ENCODE measurements around the gene SNRNP40.

SNRNP40 gene

GRCh38 chr1:31230378-31230777 is 66.2 kb downstream of the SNRNP40 start:
- DNase-seq (ENCODE audit: low read depth), result no peak

DNA sequence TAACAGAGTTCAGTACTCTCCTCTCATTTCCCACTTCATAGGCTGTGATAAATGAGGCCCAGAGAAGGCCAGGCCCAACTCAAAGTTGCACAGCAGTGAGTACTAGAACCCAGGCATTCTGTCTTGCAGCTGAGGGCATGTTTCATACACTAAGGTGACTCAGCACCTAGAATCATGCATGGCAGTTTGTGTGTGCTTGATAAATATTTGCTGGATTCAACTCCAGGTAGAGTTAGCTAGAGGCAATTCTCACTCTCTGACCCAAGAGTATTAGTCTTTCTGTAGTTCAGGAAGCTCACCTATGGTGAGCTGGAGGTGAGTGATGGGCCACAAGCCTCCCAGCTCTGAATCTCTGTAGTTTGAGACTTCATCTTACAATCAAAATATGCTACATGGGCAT is 67.6 kb downstream of the SNRNP40 start:
- DNase-seq (ENCODE audit: low read depth), result no peak

GRCh38 chr1:31227891-31228568 is 68.6 kb downstream of the SNRNP40 start:
- DNase-seq (ENCODE audit: low read depth), result no peak

GRCh38 chr1:31224068-31224467 is 72.5 kb downstream of the SNRNP40 start:
- no peak for DNase-seq (ENCODE audit: low read depth)

DNA sequence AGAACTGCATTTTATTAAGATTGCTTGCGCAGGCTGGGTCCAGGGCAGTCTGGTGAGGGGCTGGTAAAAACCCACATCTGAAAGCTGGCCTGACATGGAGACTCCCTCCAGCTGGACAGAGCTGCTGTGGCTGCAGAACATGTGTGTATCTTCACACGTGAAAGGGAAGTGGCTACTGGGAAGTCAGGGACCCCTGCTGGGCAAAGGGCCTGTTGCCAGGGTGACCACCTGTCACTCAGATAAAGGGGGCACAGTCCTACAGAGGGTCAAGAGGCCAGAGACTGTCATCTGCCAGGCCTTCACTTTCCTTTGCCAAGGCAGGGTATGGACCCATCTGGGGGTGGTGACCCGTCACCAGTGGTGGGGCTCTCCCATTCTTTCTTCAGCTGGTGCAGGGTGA is 74.4 kb downstream of the SNRNP40 start:
- no peak for DNase-seq (ENCODE audit: low read depth)

GRCh38 chr1:31221072-31221471 is 75.5 kb downstream of the SNRNP40 start:
- no peak for DNase-seq (ENCODE audit: low read depth)

DNA sequence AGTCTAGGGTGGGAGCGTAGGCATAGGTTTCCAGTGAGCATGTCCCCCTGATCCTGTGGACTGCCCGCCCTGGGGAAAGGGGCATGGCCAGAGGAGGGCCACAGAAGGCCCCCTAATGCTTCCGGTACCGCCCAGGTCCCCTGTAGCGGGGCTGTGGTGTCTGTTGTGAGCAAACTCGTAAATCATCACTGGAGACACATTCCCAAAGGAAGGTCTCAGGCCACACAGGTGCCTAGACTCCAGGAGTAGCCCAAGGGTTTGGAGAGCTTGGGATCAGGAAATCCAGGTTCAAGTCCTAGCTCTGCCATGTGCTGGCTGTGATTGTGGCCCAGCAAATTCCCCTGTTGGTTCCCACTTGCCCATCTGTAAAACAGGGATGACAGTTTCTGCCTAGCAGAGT is 77.1 kb downstream of the SNRNP40 start:
- no peak for DNase-seq (ENCODE audit: low read depth)

GRCh38 chr1:31218705-31219104 is 77.9 kb downstream of the SNRNP40 start:
- no peak for DNase-seq (ENCODE audit: low read depth)

GRCh38 chr1:31216016-31216415 is 80.6 kb downstream of the SNRNP40 start:
- no peak for DNase-seq (ENCODE audit: low read depth)

DNA sequence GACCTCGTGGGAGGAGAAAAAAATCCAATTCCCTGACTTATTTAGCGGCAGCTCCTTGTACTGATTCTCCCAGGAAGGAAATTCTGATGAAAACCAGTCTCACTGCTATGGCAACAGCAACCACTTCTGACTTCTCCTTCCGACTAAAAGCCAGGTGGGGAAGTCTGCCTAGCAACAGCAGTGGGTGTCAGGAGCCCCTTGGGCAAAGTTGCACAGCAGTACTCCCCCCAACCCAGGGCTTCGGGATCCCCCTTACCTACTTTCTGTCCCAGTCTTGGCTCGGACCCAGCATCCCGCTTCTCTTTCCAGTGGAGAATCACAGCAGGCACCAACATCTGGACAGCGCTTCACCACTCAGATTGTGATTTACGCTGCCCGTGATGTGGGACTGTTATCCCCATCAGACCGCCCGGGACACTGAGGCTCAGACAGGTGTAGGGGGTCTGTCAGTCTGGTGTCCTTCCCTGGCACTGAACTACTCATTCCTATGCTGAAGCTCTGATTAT is 81.5 kb downstream of the SNRNP40 start:
- DNase-seq (ENCODE audit: low read depth), result no peak

DNA sequence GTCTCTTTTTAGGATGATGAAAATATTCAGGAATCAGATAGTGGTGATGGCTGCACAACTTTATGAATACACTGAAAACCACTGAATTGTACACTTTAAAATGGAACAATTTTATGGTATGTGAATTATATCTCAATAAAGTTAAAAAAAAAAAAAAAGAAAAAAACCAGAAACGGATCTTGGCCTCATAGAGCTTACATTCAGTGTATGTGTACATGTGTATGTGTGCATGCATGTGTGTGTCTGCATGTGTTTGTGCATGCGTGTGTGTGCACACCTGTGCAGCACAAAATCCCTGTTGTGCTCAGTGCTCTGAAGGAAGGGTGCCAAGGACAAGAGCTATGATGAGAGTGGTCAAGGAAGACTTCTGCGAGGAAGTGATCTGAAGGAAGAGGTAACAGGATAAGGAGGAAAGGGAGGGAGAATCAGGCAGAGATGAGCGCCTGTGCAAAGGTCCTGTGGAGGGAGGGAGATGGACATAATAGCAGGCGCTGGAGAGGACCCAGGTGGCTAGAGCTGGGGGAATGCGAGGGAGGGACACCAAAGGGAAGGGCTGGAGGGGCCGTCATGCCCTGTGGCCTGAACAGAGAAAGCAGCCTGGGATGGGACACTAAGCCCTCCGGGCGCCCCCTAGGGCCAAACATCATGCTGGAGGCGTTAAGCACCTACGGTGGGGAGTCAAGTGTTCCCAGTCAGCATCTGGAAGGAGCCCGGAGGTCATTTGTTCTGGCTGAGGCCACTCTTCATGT is 82.1 kb downstream of the SNRNP40 start:
- no peak for DNase-seq (ENCODE audit: low read depth)

All from activated gamma-delta T cell treated with anti-CD3 and anti-CD28 coated beads, Interleukin-2, amount 50 U/mL, for 16 hours (primary cell).